Glutamatergic neuron (in vitro differentiated cells): Measurements from ENCODE around the gene FRMD3. TPM values are rescaled to one million over a fixed set of nuclear protein-coding genes. Genes with fewer than 3 reads are reported as not detected.

Experiments
- DNase-seq: peaks from one replicate; pipeline ENCODE4 v3.0.0; 2022
- H3K27ac Mint-ChIP-seq: one replicate; pipeline ENCODE4 v1.8.0; 2020; ENCODE audit warnings: mild to moderate bottlenecking, mixed read lengths, inconsistent platforms; ENCODE audit not compliant: unreplicated experiment
- H3K27me3 Mint-ChIP-seq: one replicate; pipeline ENCODE4 v1.8.0; 2020; ENCODE audit warnings: mild to moderate bottlenecking, moderate library complexity, mixed read lengths, inconsistent platforms; ENCODE audit not compliant: unreplicated experiment
- H3K36me3 Mint-ChIP-seq: one replicate; pipeline ENCODE4 v1.8.0; 2020; ENCODE audit warnings: mild to moderate bottlenecking, mixed read lengths, inconsistent platforms; ENCODE audit not compliant: unreplicated experiment
- H3K4me1 Mint-ChIP-seq: one replicate; pipeline ENCODE4 v1.8.0; 2020; ENCODE audit warnings: mild to moderate bottlenecking, low read depth, mixed read lengths, inconsistent platforms; ENCODE audit not compliant: unreplicated experiment
- H3K4me3 Mint-ChIP-seq: one replicate; pipeline ENCODE4 v1.8.0; 2020; ENCODE audit warnings: mild to moderate bottlenecking, mixed read lengths, inconsistent platforms; ENCODE audit not compliant: unreplicated experiment
- H3K9me3 Mint-ChIP-seq: one replicate; pipeline ENCODE4 v1.8.0; 2020; ENCODE audit warnings: mild to moderate bottlenecking, moderate library complexity, mixed read lengths, inconsistent platforms; ENCODE audit not compliant: unreplicated experiment
- CTCF ChIP-seq: fragments of 200-600 bp; sonication (generic); IDR thresholded peaks from one replicate; pipeline ENCODE4 v1.5.0; 2021; ENCODE audit not compliant: partially characterized antibody, unreplicated experiment
- total RNA-seq: library from RNA; stranded (reverse); fragmentation: NEBNext Ultra II Directional; extraction: Animal tissue kit (Norgen Biotek cat#: 25700); gene quantifications from one replicate; pipeline ENCODE4 v1.2.1, GENCODE V29; 2021; ENCODE audit not compliant: unreplicated experiment

The FRMD3 gene
- total RNA-seq, 1 donor from 2014 or later = 20.7 TPM

DNA sequence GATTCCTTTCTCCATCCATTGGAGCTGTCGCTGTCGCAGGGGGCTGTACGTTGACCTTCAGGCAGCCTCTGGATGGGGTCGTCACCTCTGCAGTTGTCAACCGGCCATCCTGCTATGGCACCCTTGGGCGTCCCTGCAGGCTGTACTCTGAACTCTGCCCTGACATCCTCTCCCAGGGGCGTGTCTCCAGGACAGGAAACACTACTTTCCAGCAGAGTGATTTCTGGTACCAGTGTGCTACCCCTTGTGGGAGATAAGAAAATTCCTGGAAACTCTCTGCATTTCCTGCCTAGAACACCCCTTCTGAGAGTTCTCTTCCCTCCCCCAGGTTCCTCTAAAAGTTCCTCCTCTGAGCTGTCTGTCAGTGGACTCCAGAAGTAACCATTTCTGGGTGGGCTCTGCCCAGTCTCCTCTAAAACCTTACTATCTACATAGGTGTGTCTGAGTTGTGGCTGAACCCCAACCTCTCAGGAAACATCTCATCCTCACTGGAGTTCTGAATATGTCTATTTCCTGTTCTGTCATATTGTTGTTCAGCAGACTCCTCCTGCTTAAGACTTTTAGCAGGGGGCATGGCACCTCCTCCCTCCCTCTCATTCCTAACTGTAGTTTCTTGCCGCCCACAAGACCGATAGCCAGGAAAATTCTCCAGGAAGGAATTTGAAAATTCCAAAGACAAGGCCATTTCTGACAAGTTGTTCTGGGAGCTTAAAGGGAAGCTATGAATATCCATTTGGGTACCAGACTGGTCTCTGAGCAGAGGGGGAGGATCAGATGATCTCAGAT lies 329.9 kb downstream of the FRMD3 start:
- DNase-seq = no peak
- Mint-ChIP-seq H3K27ac (no peak overlapping the region), H3K36me3 (no peaks in the 10 kb centered on the region), H3K4me1 (no peaks in the 10 kb centered on the region), H3K9me3 (no peaks in the 10 kb centered on the region), H3K27me3 (peaks cover 2% of the 10 kb centered on the region), H3K4me3 (no peak overlapping the region)
- TF ChIP-seq CTCF = no peak

- Mint-ChIP-seq H3K36me3 (no peaks in the 10 kb centered on the region), H3K9me3 (peaks cover 4% of the 10 kb centered on the region), H3K4me1 (peaks cover 14% of the 10 kb centered on the region), H3K27ac (no peak overlapping the region), H3K27me3 (peaks cover 2% of the 10 kb centered on the region), H3K4me3 (no peak overlapping the region)
- no peak for DNase-seq
- TF ChIP-seq CTCF = no peak
Observed at GRCh38 chr9:83204047-83204446, 334.2 kb downstream of the FRMD3 start.

DNA sequence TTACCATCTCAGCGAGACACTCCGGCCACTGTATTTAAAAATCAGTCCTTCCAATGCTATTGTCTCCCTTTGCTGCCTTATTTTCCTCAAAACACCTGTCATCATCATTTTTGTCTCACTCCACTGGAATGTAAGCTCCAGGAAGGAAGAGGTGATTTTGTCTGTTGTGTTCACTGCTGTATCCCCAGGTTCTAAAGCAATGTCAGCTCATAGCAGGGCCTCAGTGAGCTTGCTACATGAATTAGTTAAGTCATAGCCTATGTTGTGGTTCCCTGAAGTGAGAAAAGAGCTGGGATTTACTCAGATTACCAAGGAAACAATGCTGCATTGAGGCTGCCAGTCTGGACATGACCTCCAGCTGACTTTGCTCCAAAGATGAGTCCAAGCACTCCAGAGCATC lies 337.7 kb downstream of the FRMD3 start:
- peaks cover 45% of the 10 kb centered on the region for H3K4me1 Mint-ChIP-seq
- TF ChIP-seq CTCF = no peak
- H3K4me3 Mint-ChIP-seq = no peak overlapping the region
- H3K27me3 Mint-ChIP-seq = peaks cover 7% of the 10 kb centered on the region
- DNase-seq = no peak
- H3K9me3 Mint-ChIP-seq = peaks cover 15% of the 10 kb centered on the region
- no peaks in the 10 kb centered on the region for H3K36me3 Mint-ChIP-seq
- H3K27ac Mint-ChIP-seq = peak overlapping the region; percentile 64

GRCh38 chr9:83199832-83200231 lies 338.4 kb downstream of the FRMD3 start:
- Mint-ChIP-seq H3K9me3 (peaks cover 15% of the 10 kb centered on the region), H3K27me3 (peaks cover 7% of the 10 kb centered on the region), H3K4me3 (no peak overlapping the region), H3K4me1 (peaks cover 47% of the 10 kb centered on the region), H3K27ac (peak overlapping the region; percentile 100), H3K36me3 (no peaks in the 10 kb centered on the region)
- TF ChIP-seq CTCF = no peak
- DNase-seq = no peak

GRCh38 chr9:83199240-83199639 lies 339.0 kb downstream of the FRMD3 start:
- Mint-ChIP-seq H3K27me3 (peaks cover 7% of the 10 kb centered on the region), H3K4me1 (peaks cover 47% of the 10 kb centered on the region), H3K4me3 (peak overlapping the region; percentile 44), H3K36me3 (no peaks in the 10 kb centered on the region), H3K9me3 (peaks cover 15% of the 10 kb centered on the region), H3K27ac (peak overlapping the region; percentile 100)
- DNase-seq = peak; percentile 63
- peak; percentile 23 for TF ChIP-seq CTCF
